B cell (primary cell): ENCODE results near the gene TRIM16.

Experiments used
- EZH2 ChIP-seq: IDR thresholded peaks from 2 replicates; pipeline ENCODE4 v1.6.1; 2012; ENCODE audit warnings: borderline replicate concordance, low read depth, mild to moderate bottlenecking, moderate library complexity, low read length; ENCODE audit not compliant: insufficient read depth, poor library complexity, severe bottlenecking
- TF ChIP-seq, protein P1 (sequence below): fragments of 200-600 bp; IDR thresholded peaks from one replicate; pipeline ENCODE4 v1.8.0; 2022; ENCODE audit warnings: antibody characterized with exemption, mild to moderate bottlenecking

DNA sequence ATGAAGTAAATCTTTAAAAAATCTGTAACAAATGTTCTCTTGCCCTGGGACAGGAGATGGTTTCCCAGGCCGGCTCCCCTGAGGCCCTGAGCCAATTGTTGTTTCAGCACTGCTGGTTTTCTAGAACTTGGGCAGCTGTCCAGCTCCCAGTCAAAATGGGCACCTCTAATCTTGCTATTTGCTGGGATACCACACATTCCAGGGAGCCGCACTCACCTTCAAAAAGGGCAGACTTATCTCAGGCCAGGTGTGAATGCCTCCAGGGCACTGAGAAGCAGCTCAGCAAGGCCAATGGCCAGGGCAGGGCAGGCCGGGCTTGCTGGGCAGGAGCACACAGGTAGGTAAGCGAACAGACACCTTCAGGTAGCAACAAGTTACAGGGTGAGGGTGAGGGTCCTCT is 24.4 kb downstream of the TRIM16 start:
- TF ChIP-seq, protein P1, sequence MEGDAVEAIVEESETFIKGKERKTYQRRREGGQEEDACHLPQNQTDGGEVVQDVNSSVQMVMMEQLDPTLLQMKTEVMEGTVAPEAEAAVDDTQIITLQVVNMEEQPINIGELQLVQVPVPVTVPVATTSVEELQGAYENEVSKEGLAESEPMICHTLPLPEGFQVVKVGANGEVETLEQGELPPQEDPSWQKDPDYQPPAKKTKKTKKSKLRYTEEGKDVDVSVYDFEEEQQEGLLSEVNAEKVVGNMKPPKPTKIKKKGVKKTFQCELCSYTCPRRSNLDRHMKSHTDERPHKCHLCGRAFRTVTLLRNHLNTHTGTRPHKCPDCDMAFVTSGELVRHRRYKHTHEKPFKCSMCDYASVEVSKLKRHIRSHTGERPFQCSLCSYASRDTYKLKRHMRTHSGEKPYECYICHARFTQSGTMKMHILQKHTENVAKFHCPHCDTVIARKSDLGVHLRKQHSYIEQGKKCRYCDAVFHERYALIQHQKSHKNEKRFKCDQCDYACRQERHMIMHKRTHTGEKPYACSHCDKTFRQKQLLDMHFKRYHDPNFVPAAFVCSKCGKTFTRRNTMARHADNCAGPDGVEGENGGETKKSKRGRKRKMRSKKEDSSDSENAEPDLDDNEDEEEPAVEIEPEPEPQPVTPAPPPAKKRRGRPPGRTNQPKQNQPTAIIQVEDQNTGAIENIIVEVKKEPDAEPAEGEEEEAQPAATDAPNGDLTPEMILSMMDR: no peak
- no peak for TF ChIP-seq EZH2
